GM13976 (cell line): Measurements from ENCODE around the gene HENMT1.

ENCODE experiments used
- DNase-seq: peaks from one replicate; pipeline ENCODE4 v3.0.0; 2012; ENCODE audit warnings: low spot score
- CTCF ChIP-seq: IDR thresholded peaks from 2 replicates; pipeline ENCODE4 v1.5.1; 2012; ENCODE audit warnings: borderline replicate concordance, mild to moderate bottlenecking; ENCODE audit not compliant: insufficient read depth; ENCODE audit errors: extremely low read depth, missing control alignments, control extremely low read depth
- in situ Hi-C: fragments of 300-500 bp; cut with MboI; formaldehyde crosslinking; loops from one replicate; pipeline ENCODE4 v1.12.0; 2022; ENCODE audit warnings: low sequenced_read_pairs, mixed read lengths, inconsistent platforms; ENCODE audit not compliant: unreplicated experiment

Gene HENMT1

GRCh38 chr1:108612496-108612895 is 48.4 kb downstream of the HENMT1 start:
- in situ Hi-C loops, result no loop called here
- TF ChIP-seq CTCF, result no peak
- DNase-seq, result no peak

GRCh38 chr1:108611984-108612383 is 48.9 kb downstream of the HENMT1 start:
- in situ Hi-C loops, result no loop called here
- DNase-seq, result no peak
- TF ChIP-seq CTCF, result no peak

- in situ Hi-C loops, result no loop called here
- no peak for DNase-seq
- TF ChIP-seq CTCF, result no peak
Observed at GRCh38 chr1:108610073-108610472, 50.8 kb downstream of the HENMT1 start.

- DNase-seq, result no peak
- no peak for TF ChIP-seq CTCF
- in situ Hi-C loops, result no loop called here
Observed at GRCh38 chr1:108609483-108610049, 51.3 kb downstream of the HENMT1 start.

- in situ Hi-C loops, result no loop called here
- no peak for TF ChIP-seq CTCF
- no peak for DNase-seq
Observed at GRCh38 chr1:108606478-108606877, 54.4 kb downstream of the HENMT1 start.

- in situ Hi-C loops, result no loop called here
Observed at GRCh38 chr1:108605633-108606032, 55.3 kb downstream of the HENMT1 start.

More at GRCh38 chr1:108605633-108606032, 55.3 kb downstream of the HENMT1 start:
- no peak for TF ChIP-seq CTCF
- no peak for DNase-seq
